ENCODE data around the gene MBL2. TPM values are rescaled to one million over a fixed set of nuclear protein-coding genes. Genes with fewer than 3 reads are reported as not detected.
A peak's percentile ranks its signal among the peaks of the same experiment; 100 is the strongest.

The MBL2 gene
- total RNA-seq, 1 donor from 2014 or later = not detected

DNA sequence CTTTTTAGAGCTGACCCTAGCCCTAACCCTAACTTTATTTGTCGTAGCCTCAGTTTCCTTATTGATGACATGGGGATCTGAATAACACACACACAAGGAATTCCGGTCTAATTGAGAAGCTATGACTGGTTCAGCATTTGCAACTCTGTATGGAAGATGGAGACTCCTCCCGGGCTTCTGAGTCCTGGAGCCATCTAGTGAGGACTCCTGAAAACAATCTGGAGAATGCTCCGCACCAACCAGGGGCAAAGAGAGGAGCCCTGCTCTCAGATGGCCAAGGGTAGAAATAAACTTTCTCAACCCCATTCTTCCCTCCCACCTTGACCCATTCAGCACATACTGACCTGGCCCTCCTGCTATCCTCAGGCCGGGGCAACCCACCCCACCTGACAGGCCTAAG, 26.4 kb downstream of the MBL2 start:
- DNase-seq (ENCODE audit: low spot score) (no peak), ATAC-seq (no peak)
- intact Hi-C loops (cut with DNase I) = no loop called here

DNA sequence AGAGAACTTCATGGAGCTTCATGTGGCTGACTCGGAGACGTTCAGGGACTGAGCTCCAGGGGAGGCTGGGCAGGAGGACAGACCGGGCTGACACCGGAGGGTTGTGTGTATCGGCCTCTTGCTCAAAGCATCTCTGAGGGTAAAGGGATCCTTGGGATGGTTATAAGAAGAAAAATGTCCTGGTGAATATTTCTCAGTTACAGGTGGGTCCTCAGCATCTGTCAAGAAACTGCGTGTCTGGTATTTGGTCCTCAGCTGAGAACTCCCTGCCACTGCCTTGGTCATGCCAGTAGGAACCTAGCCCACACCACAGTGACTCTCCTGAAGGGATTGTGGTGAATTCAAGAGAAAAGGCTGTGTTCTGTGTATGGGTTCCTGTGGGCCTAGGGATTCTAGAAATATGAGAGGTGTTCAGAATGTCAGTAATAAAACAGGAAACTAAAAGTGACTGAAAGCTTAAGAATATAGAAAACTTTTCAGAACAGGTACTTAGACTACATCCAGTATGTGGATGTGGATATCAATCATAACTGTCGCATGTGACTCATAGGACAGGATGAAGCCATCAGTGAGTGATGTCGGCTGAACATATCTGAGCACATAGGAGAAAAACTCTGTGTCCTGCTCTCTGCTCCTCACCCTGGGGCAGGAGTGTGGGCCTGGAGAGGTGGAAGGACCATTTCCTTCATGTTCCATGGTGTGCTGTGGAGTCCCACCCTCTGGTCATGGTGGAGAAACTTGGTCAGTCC, 28.4 kb downstream of the MBL2 start:
- intact Hi-C loops (cut with DNase I) = no loop called here
- no peak for DNase-seq (ENCODE audit: low spot score)
- no peak for ATAC-seq

DNA sequence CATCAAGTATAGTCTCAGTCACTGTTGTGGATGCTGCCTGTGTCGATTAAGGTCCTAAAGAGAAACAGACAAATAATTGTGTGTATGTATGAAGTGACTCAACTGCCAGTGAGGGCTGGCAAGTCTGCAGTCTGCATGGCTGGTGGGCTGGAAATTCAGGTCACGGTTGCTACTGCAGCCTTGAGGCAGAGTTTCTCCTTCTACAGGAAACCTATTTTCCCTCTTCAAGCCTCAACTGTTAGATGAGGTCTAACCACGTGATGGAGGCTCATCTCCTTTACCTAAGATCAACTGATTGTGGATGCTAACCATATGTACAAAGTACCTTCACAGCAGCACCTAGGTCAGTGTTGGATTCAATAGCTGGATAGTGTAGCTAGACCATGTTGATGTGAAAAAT, 29.9 kb downstream of the MBL2 start:
- intact Hi-C loops (cut with DNase I) = no loop called here
- no peak for ATAC-seq
- DNase-seq (ENCODE audit: low spot score) = no peak

DNA sequence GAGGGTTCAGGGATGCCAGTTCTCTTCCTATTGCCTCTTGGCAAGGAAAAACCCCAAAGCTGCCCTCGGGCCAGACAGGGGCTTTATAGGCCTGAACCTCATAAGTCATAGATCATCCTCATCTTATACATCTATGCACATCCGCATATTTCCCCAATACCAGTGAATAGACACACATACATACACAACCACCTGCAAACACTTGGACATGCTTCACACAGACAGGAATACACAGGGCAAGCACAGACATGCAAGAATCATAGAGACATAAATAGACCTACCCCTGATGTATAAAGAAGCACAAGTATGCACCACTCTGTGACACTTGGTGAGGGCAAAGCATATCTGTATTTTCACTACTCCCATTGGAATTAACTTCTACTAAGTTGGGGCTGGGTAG, 30.7 kb downstream of the MBL2 start:
- ATAC-seq (no peak), DNase-seq (ENCODE audit: low spot score) (no peak)
- intact Hi-C loops (cut with DNase I) = no loop called here

DNA sequence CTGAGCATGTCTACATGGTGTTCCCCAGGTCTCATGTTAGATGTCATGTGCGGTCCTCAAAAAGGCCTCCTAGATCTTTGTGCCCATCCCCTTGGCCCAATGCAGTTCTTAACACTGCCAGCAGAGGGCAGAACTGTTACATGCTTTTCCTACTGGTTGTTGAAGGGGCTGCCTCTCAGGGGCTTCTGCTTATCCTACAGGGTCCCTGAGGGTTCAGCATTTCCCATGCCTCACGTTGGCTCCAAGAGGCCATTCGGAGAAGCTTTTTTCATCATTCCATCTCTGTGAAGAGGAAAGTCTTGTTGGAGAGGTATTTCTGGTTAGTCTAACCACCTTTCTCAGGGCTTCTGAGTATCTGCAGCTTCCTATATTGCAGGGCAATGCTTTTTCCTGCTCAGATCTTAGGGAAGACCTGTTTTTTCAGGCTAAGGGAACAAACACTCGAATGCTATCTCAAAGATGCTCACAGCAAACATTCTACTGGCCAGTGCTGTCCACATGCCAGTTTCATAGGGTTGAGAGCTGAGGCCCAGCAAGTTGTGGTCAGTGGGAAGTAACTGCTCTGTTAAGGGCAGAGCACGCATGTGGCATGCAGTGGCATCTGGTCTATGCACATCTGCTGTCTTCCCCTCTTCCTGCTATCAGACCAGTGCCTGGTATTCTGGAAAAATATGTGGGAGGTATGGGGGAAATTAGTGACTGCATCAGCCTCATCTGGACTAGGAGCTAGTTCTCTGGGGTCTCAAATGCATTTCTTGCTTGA, 31.5 kb downstream of the MBL2 start:
- intact Hi-C loops (cut with DNase I) = no loop called here
- DNase-seq (ENCODE audit: low spot score) = peak; percentile 61
- no peak for ATAC-seq

DNA sequence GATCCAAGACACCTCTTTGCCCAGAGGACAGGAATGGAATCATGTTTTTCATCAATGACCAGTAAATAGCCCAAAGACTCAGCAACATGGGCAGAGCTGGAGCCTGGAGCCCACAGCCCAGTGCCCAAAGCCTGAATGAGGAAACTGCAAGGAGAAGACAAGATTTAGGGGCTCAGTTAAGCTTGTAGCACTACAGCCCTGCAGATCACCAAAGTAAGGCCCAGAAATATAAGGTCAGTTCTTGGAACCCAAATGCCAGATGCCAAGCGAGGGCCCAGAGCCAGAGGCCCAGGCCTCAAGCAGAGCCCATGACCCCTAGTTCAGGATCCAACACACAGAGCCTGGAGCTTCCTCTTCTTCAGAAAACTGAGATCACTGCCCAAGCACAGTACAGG, 32.4 kb downstream of the MBL2 start:
- ATAC-seq = no peak

DNA sequence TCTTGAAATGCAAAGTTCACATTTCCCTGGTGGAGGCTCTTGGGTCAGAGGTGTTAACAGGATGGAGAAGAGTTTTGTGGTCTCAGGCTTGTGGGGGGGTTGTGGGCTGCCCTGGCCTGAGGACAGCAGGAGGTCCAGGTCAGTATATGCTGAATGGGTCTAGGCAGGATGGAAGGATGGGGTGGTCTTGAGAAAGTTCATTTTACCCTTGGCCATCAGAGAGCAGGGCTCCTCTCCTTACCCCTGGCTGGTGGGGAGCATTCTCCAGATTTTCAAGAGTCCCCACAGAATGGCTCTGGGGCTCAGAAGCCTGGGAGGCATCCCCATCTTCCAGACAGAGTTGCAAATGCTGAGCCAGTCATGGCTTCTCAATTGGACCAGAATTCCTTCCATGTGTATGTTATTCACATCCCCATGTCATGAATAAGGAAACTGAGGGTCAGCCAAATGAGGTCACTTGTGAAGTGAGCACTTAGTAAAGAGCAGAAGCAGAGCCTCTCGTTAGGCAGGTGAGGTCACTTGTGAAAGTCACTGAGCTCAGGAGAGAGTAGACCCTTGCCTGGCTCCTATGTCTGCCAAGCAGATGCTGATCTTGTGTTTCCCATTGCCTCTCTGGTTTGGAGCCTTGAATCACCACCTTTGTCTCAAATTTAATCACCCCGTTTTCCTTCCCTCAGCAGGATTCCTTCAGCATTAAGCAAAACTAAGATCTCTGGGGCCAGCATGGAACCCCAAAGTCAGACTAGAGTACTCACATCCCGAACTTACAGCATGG, 33.0 kb downstream of the MBL2 start:
- no peak for ATAC-seq
- intact Hi-C loops (cut with DNase I) = no loop called here
- DNase-seq (ENCODE audit: low spot score) = no peak

More for the DNA sequence above, 32.4 kb downstream of the MBL2 start:
- intact Hi-C loops (cut with DNase I) = no loop called here
- no peak for DNase-seq (ENCODE audit: low spot score)

DNA sequence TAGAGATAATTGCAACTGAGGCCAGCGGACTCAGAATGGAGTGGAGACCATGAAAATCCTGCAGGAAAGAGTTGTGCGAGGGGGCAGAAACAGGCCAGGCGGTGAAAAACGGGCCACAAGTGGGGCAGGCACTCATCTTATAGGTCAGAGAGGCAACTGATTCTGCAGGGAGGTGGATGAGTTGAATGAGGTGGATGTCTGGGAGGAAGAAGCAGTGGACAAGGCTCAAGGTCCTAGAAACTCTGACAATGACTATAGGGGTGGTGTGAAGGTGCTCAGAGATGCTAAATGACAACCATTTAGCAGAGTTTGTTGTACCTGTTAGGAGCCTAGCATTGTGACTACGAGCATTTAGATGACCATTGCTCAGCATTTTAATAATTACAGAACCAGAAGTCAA, 33.6 kb downstream of the MBL2 start:
- ATAC-seq (no peak), DNase-seq (ENCODE audit: low spot score) (no peak)
- intact Hi-C loops (cut with DNase I) = no loop called here

DNA sequence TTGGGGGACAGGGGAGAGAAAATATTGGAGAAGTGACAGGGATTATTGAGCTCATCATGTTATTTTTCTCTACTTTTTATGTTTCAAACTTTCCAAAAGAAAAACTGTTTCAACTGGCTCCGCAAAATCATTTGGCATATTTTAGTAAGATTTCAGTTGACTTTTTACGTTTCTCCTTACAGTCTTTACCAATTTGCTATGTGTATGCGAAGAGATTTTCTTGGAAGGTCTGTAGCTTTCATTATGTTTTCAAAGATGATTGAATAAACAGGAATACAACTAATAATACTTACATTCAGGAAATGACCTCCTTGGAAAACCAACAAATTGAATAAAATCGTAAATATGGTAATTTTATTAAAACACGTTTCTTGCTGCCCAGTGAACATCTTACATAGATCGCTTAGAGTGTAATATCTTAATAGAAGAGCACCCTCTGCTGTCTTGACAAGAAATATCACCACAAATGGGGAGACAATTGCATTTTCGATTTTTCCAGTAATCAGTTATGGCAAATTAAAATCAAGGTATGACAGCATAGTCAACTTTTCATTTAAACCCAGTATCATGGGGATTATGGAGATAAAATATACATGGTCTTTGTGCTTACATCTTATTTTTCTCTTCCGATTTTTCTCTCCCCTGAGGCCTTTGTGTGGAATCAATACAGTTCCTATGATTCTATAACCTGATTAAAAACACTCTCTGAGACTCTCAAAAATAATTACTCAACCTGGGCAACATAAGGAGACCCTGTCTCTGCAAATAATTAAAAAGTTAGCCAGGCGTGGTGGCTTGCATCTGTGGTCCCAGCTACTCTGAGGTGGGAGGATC, 43.1 kb downstream of the MBL2 start:
- intact Hi-C loops (cut with DNase I) = no loop called here
- ATAC-seq (no peak), DNase-seq (ENCODE audit: low spot score) (no peak)

DNA sequence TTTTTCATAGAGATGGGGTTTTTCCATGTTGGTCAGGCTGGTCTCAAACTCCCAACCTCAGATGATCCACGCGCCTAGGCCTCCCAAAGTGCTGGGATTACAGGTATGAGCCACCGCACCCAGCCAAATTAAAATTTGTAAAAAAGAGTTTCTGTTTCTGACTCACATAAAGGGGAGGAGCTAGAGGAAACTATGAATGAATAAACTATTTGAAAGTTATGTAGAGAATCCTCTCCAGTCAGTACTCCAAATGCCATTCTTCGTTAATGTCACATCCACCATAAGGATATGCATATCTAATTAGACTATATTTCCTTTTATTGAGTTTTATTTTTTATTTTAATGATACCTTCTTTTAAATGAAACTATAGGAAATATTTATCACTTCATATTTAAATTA, 52.6 kb downstream of the MBL2 start:
- ATAC-seq (no peak), DNase-seq (ENCODE audit: low spot score) (no peak)
- intact Hi-C loops (cut with DNase I) = no loop called here
